A549 (cell line): ENCODE measurements around the gene VPS13D. TPM values are rescaled to one million over a fixed set of nuclear protein-coding genes. Genes with fewer than 3 reads are reported as not detected.

Experiments
- ATAC-seq, 2 experiments: fragments of 200-7000 bp in 1 of 2; fragments of >200 bp in 1 of 2; cut with Nextera tagmentation in 1 of 2; cut with Tn5 transposase in 1 of 2; 3 replicates each; pipeline versions ENCODE4 v1.8.0 to v1.9.1; 2018 to 2020; ENCODE audit warnings: mild to moderate bottlenecking in 1 of 2, moderate library complexity in 1 of 2
- CTCF ChIA-PET: fragments of 300-600 bp; sonication (Branson Sonifier 250); formaldehyde crosslinking; extraction: SDS; loops from one replicate; lab custom pipeline; 2021; ENCODE audit warnings: antibody characterized with exemption, inconsistent platforms; lab: Yijun Ruan, JAX
- POLR2A ChIA-PET: fragments of 350-600 bp; formaldehyde crosslinking; extraction: SDS; loops from one replicate; lab custom pipeline; 2021; ENCODE audit warnings: antibody characterized with exemption, inconsistent platforms; lab: Yijun Ruan, JAX
- DNase-seq, 2 experiments: peaks; one replicate each; pipeline versions ENCODE4 v3.0.0 to v3.0.0-alpha.2; 2011 to 2016; ENCODE audit warnings: low read depth in 1 of 2, low spot score in 1 of 2
- FAIRE-seq: peaks from 2 replicates; lab custom pipeline; 2011; peaks lifted over from hg19 to GRCh38; lab: Jason Lieb, UNC
- H3K27ac ChIP-seq, 2 experiments: fragments of >200 bp; sonication (Bioruptor Twin); formaldehyde crosslinking; 3 replicates each; pipeline ENCODE4 v1.5.1; 2016 to 2017
- H3K4me1 ChIP-seq: fragments of >200 bp; sonication (Bioruptor Twin); formaldehyde crosslinking; 3 replicates; pipeline ENCODE4 v1.6.1; 2016
- H3K4me2 ChIP-seq: fragments of >200 bp; sonication (Bioruptor Twin); formaldehyde crosslinking; 3 replicates; pipeline ENCODE4 v1.6.1; 2016
- H3K4me3 ChIP-seq: fragments of >200 bp; sonication (Bioruptor Twin); formaldehyde crosslinking; 3 replicates; pipeline ENCODE4 v1.5.1; 2016
- H3K9me3 ChIP-seq: fragments of >200 bp; sonication (Bioruptor Twin); formaldehyde crosslinking; 3 replicates; pipeline ENCODE4 v1.6.1; 2016
- BCL3 ChIP-seq: fragments of >200 bp; sonication (Bioruptor Twin); formaldehyde crosslinking; IDR thresholded peaks from 3 replicates; pipeline ENCODE4 v1.6.1; 2016
- BHLHE40 ChIP-seq: IDR thresholded peaks from 2 replicates; pipeline ENCODE4 v1.6.1; 2012; ENCODE audit warnings: low read depth, low read length, inconsistent platforms
- CHD4 ChIP-seq: fragments of 200-600 bp; sonication (generic); IDR thresholded peaks from 2 replicates; pipeline ENCODE4 v1.6.1; 2016; ENCODE audit warnings: antibody characterized with exemption, mild to moderate bottlenecking, borderline replicate concordance
- E2F6 ChIP-seq: IDR thresholded peaks from 2 replicates; pipeline ENCODE4 v1.6.1; 2012; ENCODE audit warnings: low read depth, borderline replicate concordance
- EHF ChIP-seq: fragments of 250-450 bp; sonication (Bioruptor Pico); IDR thresholded peaks from 2 replicates; pipeline ENCODE4 v1.5.0; 2020; ENCODE audit warnings: mild to moderate bottlenecking
- EHMT2 ChIP-seq: fragments of 200-600 bp; sonication (generic); IDR thresholded peaks from 2 replicates; pipeline ENCODE4 v1.6.1; 2016; ENCODE audit warnings: antibody characterized with exemption, low read depth, mild to moderate bottlenecking, moderate library complexity
- EP300 ChIP-seq, 2 experiments: fragments of >200 bp; sonication (Bioruptor Twin); formaldehyde crosslinking; IDR thresholded peaks; 2 replicates in 1 of 2; 3 replicates in 1 of 2; pipeline ENCODE4 v1.6.1; 2016 to 2017
- ESRRA ChIP-seq: fragments of 150-350 bp; IDR thresholded peaks from 2 replicates; pipeline ENCODE4 v1.6.1; 2014; ENCODE audit warnings: mild to moderate bottlenecking, low read length, borderline replicate concordance
- HEYL ChIP-seq: fragments of 250-450 bp; sonication (Bioruptor Pico); IDR thresholded peaks from 2 replicates; pipeline ENCODE4 v1.8.0; 2021; ENCODE audit warnings: mild to moderate bottlenecking, moderate library complexity
- HOXB13 ChIP-seq: fragments of 250-450 bp; sonication (Bioruptor Pico); IDR thresholded peaks from 2 replicates; pipeline ENCODE4 v1.5.0; 2020; ENCODE audit warnings: low read depth, mild to moderate bottlenecking, moderate library complexity
- MAFK ChIP-seq: fragments of 450-650 bp; IDR thresholded peaks from 2 replicates; pipeline ENCODE4 v1.6.1; 2014; ENCODE audit not compliant: partially characterized antibody
- NR3C1 ChIP-seq: fragments of >200 bp; sonication (Bioruptor Twin); formaldehyde crosslinking; IDR thresholded peaks from 3 replicates; pipeline ENCODE4 v1.6.1; 2017
- PBX3 ChIP-seq: IDR thresholded peaks from 2 replicates; pipeline ENCODE4 v1.6.1; 2012
- POLR2AphosphoS2 ChIP-seq: conservative IDR thresholded peaks from 2 replicates; pipeline ENCODE4 v1.6.1; 2012; ENCODE audit warnings: low read length, improper control_type of control experiment, inconsistent platforms
- RAD21 ChIP-seq, 2 experiments: fragments of >200 bp in 1 of 2; sonication (Bioruptor Twin) in 1 of 2; formaldehyde crosslinking in 1 of 2; IDR thresholded peaks in 1 of 2; conservative IDR thresholded peaks in 1 of 2; 2 replicates in 1 of 2; 3 replicates in 1 of 2; pipeline ENCODE4 v1.6.1; 2012 to 2018; ENCODE audit warnings: inconsistent platforms in 1 of 2
- RARB ChIP-seq: fragments of 250-450 bp; sonication (Bioruptor Pico); IDR thresholded peaks from 2 replicates; pipeline ENCODE4 v1.8.0; 2021; ENCODE audit warnings: mild to moderate bottlenecking, moderate library complexity
- RFX5 ChIP-seq: fragments of 450-650 bp; IDR thresholded peaks from 2 replicates; pipeline ENCODE4 v1.7.1; 2014; ENCODE audit warnings: antibody characterized with exemption, mild to moderate bottlenecking, moderate library complexity
- USF2 ChIP-seq: fragments of 450-650 bp; IDR thresholded peaks from 2 replicates; pipeline ENCODE4 v1.6.1; 2014; ENCODE audit warnings: antibody characterized with exemption
- ZNF302 ChIP-seq: fragments of 250-450 bp; sonication (Bioruptor Pico); IDR thresholded peaks from 2 replicates; pipeline ENCODE4 v1.9.0; 2021; ENCODE audit warnings: inconsistent platforms, mild to moderate bottlenecking, moderate library complexity
- WGBS: methylation state at CpG from one replicate; pipeline ENCODE4 v1.1.6; 2017; ENCODE audit errors: missing lambda C conversion rate; 5-methylcytosine and 5-hydroxymethylcytosine counted together
- polyA plus RNA-seq, 4 experiments: library from polyadenylated mRNA; depleted of rRNA in 3 of 4; stranded (reverse); fragments of >200 nt; fragmentation: RNase III in 1 of 4; extraction: RNeasy Plus Mini Kit Qiagen cat#74134 plus additional on column Dnase treatment in 1 of 4; gene quantifications; 2 replicates in 3 of 4; 3 replicates in 1 of 4; pipeline ENCODE4 v1.2.3, GENCODE V29; 2011 to 2017

The VPS13D gene
- polyA plus RNA-seq, 2 of the 4 experiments (the other 2 are of a cell fraction): 5.4 to 15.9 TPM

GRCh38 chr1:12444329-12444841 is 214.6 kb downstream of the VPS13D start:
- ChIA-PET POLR2A (no interaction called here), CTCF (no interaction called here)
- no peak for ATAC-seq
- Histone ChIP-seq H3K4me2 (no peak overlapping the region), H3K9me3 (no peaks in the 10 kb centered on the region), H3K4me3 (no peak overlapping the region), H3K27ac (no peak overlapping the region), H3K4me1 (peaks cover 18% of the 10 kb centered on the region; the same call in 1 of the 3 replicates)
- no peak for DNase-seq
- 93% methylated on average over 4 of the region's 4 CpGs for WGBS
- no peak for FAIRE-seq
- TF ChIP-seq MAFK (peak; percentile 35), PBX3 (no peak), HOXB13 (no peak)

GRCh38 chr1:12445257-12445656 is 215.4 kb downstream of the VPS13D start:
- no peak overlapping the region for H3K4me3 ChIP-seq
- CTCF ChIA-PET: no interaction called here
- TF ChIP-seq RARB (CRISPR knock-in tag): no peak
- TF ChIP-seq ZNF302 (CRISPR knock-in tag): no peak
- no peaks in the 10 kb centered on the region for H3K9me3 ChIP-seq
- no peak overlapping the region for H3K4me2 ChIP-seq
- peaks cover 18% of the 10 kb centered on the region; the same call in 1 of the 3 replicates for H3K4me1 ChIP-seq
- ATAC-seq (no peak), DNase-seq (no peak), FAIRE-seq (no peak)
- WGBS: 89% methylated on average over 3 of the region's 3 CpGs
- H3K27ac ChIP-seq: peak overlapping the region in 1 of 2 experiments; percentile 15; a peak in 1 of 6 replicates
- POLR2A ChIA-PET: no interaction called here

- DNase-seq (no peak), FAIRE-seq (no peak)
- Histone ChIP-seq H3K4me2 (no peak overlapping the region), H3K4me3 (no peak overlapping the region), H3K27ac (peak overlapping the region in 1 of 2 experiments; percentile 36; a peak in 2 of 6 replicates), H3K9me3 (no peaks in the 10 kb centered on the region), H3K4me1 (peaks cover 18% of the 10 kb centered on the region; the same call in 1 of the 3 replicates)
- 96% methylated on average over 2 of the region's 2 CpGs for WGBS
- POLR2A ChIA-PET: no interaction called here
- TF ChIP-seq HOXB13 (no peak), E2F6 (no peak), RFX5 (no peak), EHF (CRISPR knock-in tag) (no peak), BCL3 (no peak), NR3C1 (no peak), EP300 (IDR thresholded peaks at IDR 0.05) (no peak)
- TF ChIP-seq, all 56 proteins: peak for 0
- CTCF ChIA-PET: interaction anchor here (0.6 kb wide), 1 partner anchor 271 kb away, joined by 3 read pairs; no protein-coding TSS in a partner anchor
- no peak for ATAC-seq
Observed at GRCh38 chr1:12446593-12446992, 216.8 kb downstream of the VPS13D start.

GRCh38 chr1:12447307-12447706 is 217.5 kb downstream of the VPS13D start:
- H3K27ac ChIP-seq: peak overlapping the region in 1 of 2 experiments; percentile 36; a peak in 3 of 6 replicates
- H3K9me3 ChIP-seq: no peaks in the 10 kb centered on the region
- H3K4me2 ChIP-seq: no peak overlapping the region
- ATAC-seq: no peak
- no peak for DNase-seq
- POLR2A ChIA-PET: no interaction called here
- peaks cover 18% of the 10 kb centered on the region; the same call in 1 of the 3 replicates for H3K4me1 ChIP-seq
- TF ChIP-seq CHD4 (no peak), ESRRA (no peak), EHMT2 (no peak), BHLHE40 (no peak), RAD21 (conservative IDR thresholded peaks at IDR 0.05 in 1 of 2, IDR thresholded peaks at IDR 0.05 in 1 of 2) (no peak), HEYL (no peak), USF2 (no peak), POLR2AphosphoS2 (no peak)
- FAIRE-seq: no peak
- CTCF ChIA-PET: no interaction called here
- H3K4me3 ChIP-seq: no peak overlapping the region
- 76% methylated on average over 3 of the region's 3 CpGs for WGBS
